NCI-H510A (cell line): Measurements from ENCODE around the gene FAM83E.

Experiments
- DNase-seq: peaks from one replicate; lab custom pipeline; 2025; lab: John Stamatoyannopoulos, UW

Gene FAM83E

DNA sequence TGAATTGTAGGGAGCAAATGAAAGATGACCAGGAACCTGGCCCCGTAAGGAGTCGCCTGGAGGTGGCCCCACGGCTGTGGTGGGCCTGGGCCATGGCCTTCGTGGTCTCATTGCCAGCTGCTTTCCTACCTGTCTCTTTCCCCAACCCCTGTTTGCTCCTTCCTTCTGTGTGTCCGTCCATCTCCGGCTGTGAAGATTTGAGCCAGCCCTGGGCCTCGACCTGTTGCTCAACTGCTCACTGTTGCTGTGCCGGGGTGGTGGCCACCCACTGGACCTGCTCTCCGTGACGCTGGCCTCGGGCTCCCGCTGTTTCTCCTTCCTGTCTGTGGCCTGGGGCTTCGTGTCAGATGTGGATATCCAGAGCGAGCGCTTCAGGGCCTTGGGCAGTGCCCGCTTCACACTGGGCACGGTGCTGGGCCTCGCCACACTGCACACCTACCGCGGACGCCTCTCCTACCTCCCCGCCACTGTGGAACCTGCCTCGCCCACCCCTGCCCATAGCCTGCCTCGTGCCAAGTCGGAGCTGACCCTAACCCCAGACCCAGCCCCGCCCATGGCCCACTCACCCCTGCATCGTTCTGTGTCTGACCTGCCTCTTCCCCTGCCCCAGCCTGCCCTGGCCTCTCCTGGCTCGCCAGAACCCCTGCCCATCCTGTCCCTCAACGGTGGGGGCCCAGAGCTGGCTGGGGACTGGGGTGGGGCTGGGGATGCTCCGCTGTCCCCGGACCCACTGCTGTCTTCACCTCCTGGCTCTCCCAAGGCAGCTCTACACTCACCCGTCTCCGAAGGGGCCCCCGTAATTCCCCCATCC lies 13.8 kb upstream of the FAM83E start:
- no peak for DNase-seq

GRCh38 chr19:48627865-48628314 lies 13.0 kb upstream of the FAM83E start:
- DNase-seq = no peak

GRCh38 chr19:48627201-48627864 lies 12.5 kb upstream of the FAM83E start:
- DNase-seq = no peak

DNA sequence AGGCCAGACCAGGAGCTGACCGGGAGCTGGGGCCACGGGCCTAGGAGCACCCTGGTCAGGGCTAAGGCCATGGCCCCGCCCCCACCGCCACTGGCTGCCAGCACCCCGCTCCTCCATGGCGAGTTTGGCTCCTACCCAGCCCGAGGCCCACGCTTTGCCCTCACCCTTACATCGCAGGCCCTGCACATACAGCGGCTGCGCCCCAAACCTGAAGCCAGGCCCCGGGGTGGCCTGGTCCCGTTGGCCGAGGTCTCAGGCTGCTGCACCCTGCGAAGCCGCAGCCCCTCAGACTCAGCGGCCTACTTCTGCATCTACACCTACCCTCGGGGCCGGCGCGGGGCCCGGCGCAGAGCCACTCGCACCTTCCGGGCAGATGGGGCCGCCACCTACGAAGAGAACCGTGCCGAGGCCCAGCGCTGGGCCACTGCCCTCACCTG lies 11.0 kb upstream of the FAM83E start:
- no peak for DNase-seq

- DNase-seq = no peak
Measured at GRCh38 chr19:48624791-48625723, 10.2 kb upstream of the FAM83E start.

GRCh38 chr19:48624067-48624594 lies 9.3 kb upstream of the FAM83E start:
- DNase-seq = peak; percentile 97

- DNase-seq = no peak
Measured at GRCh38 chr19:48623556-48624066, 8.7 kb upstream of the FAM83E start.

- no peak for DNase-seq
Measured at GRCh38 chr19:48619692-48620585, 5.1 kb upstream of the FAM83E start.

- DNase-seq = peak; percentile 96
Measured at GRCh38 chr19:48618916-48619691, 4.2 kb upstream of the FAM83E start, which contains the start of the genes RPL18 and SPHK2. RPL18 (minus strand) TSS chr19:48619178; CDS start chr19:48619143, 35 bp downstream. SPHK2 (plus strand) TSS chr19:48619506; CDS start chr19:48620515, 1,009 bp downstream.

GRCh38 chr19:48618278-48618915 lies 3.5 kb upstream of the FAM83E start:
- DNase-seq = no peak

- no peak for DNase-seq
Measured at GRCh38 chr19:48617146-48617937, 2.5 kb upstream of the FAM83E start.

DNA sequence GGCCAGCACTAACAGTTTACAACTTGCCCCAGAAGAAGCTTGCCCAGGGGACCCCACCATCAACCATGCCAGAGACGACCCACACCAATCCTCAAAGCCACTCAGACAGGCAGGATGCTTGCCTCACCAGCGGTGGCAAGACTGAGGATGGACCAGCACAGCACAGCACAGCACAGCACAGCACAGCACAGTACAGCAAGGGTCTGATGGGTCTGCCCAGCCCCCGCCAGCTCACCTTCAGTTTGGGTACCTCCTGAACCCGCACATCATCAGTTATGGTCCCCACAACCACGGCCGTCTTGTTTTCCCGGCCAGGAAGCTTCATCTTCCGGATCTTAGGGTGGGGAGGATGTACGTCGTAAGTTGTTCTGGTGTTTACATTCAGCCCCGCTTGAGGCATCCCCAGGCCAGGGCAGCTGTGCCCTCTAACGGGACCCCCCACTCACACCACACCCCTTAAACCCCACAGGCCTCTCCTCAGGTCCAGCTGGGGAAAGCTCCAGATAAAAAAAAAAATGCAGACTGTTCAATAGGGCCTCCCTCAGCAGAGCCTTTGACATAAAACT lies 1.7 kb upstream of the FAM83E start:
- DNase-seq = no peak

DNA sequence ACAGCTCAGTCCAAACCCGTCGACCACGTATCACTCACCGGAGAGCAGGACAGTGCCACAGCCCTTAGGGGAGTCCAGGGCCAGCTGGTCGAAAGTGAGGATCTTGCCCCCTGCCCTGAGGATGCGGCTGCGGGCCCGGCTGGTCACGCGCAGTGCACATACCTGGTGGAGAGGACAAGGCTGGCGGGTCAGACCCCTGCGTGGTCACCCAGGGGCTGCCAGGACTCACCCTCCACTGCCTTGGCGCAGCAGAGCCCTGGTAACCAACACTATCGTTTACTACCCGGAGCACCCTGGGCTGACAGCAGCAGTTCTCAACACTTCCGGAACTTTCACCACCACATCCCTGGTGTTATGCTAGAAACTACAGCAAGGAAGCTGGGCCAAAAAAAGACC lies 1.2 kb upstream of the FAM83E start:
- no peak for DNase-seq

- no peak for DNase-seq
Measured at GRCh38 chr19:48615231-48616040, 560 bp upstream of the FAM83E start.

DNA sequence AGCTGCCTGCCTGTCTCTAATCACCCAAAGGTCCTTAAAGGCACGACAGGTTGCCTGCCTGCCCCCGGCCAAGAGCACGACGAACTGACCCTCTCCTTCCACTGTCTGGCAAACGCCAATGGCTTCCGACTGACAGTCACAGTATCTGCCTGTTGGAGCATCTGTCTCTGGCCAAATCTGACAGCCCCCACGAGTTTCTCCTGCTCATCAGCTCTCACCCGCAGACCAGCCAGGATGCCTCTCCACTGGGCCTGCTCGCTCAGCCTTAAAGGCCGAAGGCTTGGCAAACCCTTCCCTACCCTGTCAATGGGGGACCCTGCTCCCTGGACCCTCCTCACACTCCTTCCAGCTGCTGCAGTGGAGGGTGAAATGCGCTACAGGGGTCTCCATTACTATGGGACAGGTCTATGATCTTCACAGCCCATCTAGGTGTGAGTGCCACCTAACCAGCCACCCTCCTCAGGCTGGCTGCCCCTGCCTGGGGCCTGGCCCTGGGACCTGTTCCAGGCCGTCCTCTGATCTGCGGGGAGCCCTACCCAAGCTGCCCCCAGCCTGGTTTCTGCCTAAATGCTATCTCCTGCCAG lies 932 bp downstream of the FAM83E start:
- DNase-seq = no peak

GRCh38 chr19:48613024-48613851 lies 1.6 kb downstream of the FAM83E start:
- DNase-seq = no peak
